Naive thymus-derived CD4-positive, alpha-beta T cell (primary cell): Measurements from ENCODE around the gene DPP7. TPM values are rescaled to one million over a fixed set of nuclear protein-coding genes. Genes with fewer than 3 reads are reported as not detected.
"Not testable (repeated sequence)": the region's sequence is repeated elsewhere in the genome, so short reads cannot be mapped to it uniquely, and the experiment has no call there.

Experiments used
- ATAC-seq: fragments of 150-1000 bp; cut with Tn5 transposase; 2 replicates; pipeline ENCODE4 v1.10.0; 2021; ENCODE audit warnings: mild to moderate bottlenecking, moderate library complexity
- CTCF ChIA-PET: fragments of 350-600 bp; sonication (Branson Sonifier 250); formaldehyde crosslinking; loops from one replicate; lab custom pipeline; 2021; ENCODE audit warnings: antibody characterized with exemption; lab: Charles Lee
- POLR2A ChIA-PET: fragments of 350-600 bp; sonication (Branson Sonifier 250); formaldehyde crosslinking; loops from one replicate; lab custom pipeline; 2021; ENCODE audit warnings: antibody characterized with exemption, inconsistent platforms; lab: Charles Lee
- DNase-seq, 9 donors: peaks; one replicate each; pipeline versions ENCODE4 v3.0.0 to v3.0.0-alpha.2; 2020 to 2022; ENCODE audit warnings: mixed read lengths in 1 of 9
- H3K27ac ChIP-seq: one replicate; pipeline ENCODE4 v1.7.0; 2013; ENCODE audit warnings: mild to moderate bottlenecking, low read depth, low read length, moderate library complexity
- H3K27me3 ChIP-seq, 2 donors: one replicate each; pipeline ENCODE4 v1.7.0; 2013; ENCODE audit warnings: low read length in 2 of 2, mild to moderate bottlenecking in 2 of 2, moderate library complexity in 2 of 2; ENCODE audit not compliant: control insufficient read depth in 2 of 2, insufficient read depth in 2 of 2
- H3K36me3 ChIP-seq, 3 experiments: 1 replicate in 2 of 3; 2 replicates in 1 of 3; pipeline ENCODE4 v1.7.0; 2013; ENCODE audit warnings: low read length in 3 of 3, mild to moderate bottlenecking in 3 of 3, moderate library complexity in 1 of 3; ENCODE audit not compliant: insufficient read depth in 3 of 3, control insufficient read depth in 2 of 3
- H3K4me1 ChIP-seq, 2 donors: one replicate each; pipeline ENCODE4 v1.7.0; 2013; ENCODE audit warnings: low read length in 2 of 2, mild to moderate bottlenecking in 2 of 2, moderate library complexity in 1 of 2; ENCODE audit not compliant: control insufficient read depth in 2 of 2, insufficient read depth in 2 of 2
- H3K4me3 ChIP-seq: 2 replicates; pipeline ENCODE4 v1.7.0; 2013; ENCODE audit warnings: mild to moderate bottlenecking, low read length
- H3K9me3 ChIP-seq, 3 experiments: 1 replicate in 2 of 3; 2 replicates in 1 of 3; pipeline ENCODE4 v1.7.0; 2013; ENCODE audit warnings: low read length in 3 of 3; ENCODE audit not compliant: control insufficient read depth in 2 of 3
- H3K27ac Mint-ChIP-seq, 9 donors: one replicate each; pipeline ENCODE4 v1.8.0; 2020 to 2022; ENCODE audit warnings: mixed read lengths in 9 of 9, mild to moderate bottlenecking in 8 of 9, moderate library complexity in 5 of 9, inconsistent platforms in 2 of 9
- H3K27me3 Mint-ChIP-seq, 5 donors: one replicate each; pipeline ENCODE4 v1.8.0; 2021 to 2022; ENCODE audit warnings: mixed read lengths in 5 of 5, mild to moderate bottlenecking in 1 of 5
- H3K36me3 Mint-ChIP-seq, 5 donors: one replicate each; pipeline ENCODE4 v1.8.0; 2020 to 2022; ENCODE audit warnings: mixed read lengths in 5 of 5, mild to moderate bottlenecking in 3 of 5, inconsistent platforms in 1 of 5
- H3K4me1 Mint-ChIP-seq, 7 donors: one replicate each; pipeline ENCODE4 v1.8.0; 2020 to 2022; ENCODE audit warnings: mixed read lengths in 7 of 7, mild to moderate bottlenecking in 3 of 7, inconsistent platforms in 1 of 7
- H3K4me3 Mint-ChIP-seq, 10 donors: one replicate each; pipeline ENCODE4 v1.8.0; 2020 to 2022; ENCODE audit warnings: mild to moderate bottlenecking in 10 of 10, mixed read lengths in 10 of 10, moderate library complexity in 6 of 10, inconsistent platforms in 2 of 10
- H3K9me3 Mint-ChIP-seq, 11 donors: one replicate each; pipeline ENCODE4 v1.8.0; 2020 to 2022; ENCODE audit warnings: mixed read lengths in 11 of 11, mild to moderate bottlenecking in 4 of 11, inconsistent platforms in 1 of 11, moderate library complexity in 1 of 11
- intact Hi-C, 2 donors: fragments of 100-400 bp; cut with micrococcal nuclease; formaldehyde crosslinking; loops; one replicate each; pipeline ENCODE4 v1.15.1; 2023
- polyA plus RNA-seq, 2 donors: library from polyadenylated mRNA; unstranded; fragments of 300-500 nt; fragmentation: Illumina TruSeq; gene quantifications; one replicate each; pipeline ENCODE4 v1.2.3, GENCODE V29; 2021
- total RNA-seq, 6 experiments: library from RNA in 5 of 6; stranded (reverse) in 5 of 6; gene quantifications; 1 replicate in 5 of 6; 2 replicates in 1 of 6; pipeline ENCODE4 v1.2.3 and lab custom pipeline; 2021 to 2026

The DPP7 gene
- total and polyA plus RNA-seq, 7 experiments from 2014 or later, result 86.9 to 328 (median 270) TPM

- H3K36me3 Mint-ChIP-seq, result peaks cover 0 to 4% (median 0%) of the 10 kb centered on the region in 5 donors
- H3K27ac Mint-ChIP-seq, result peak overlapping the region in 1 of 9 donors; percentile 18
- no peak for DNase-seq
- POLR2A ChIA-PET, result interaction anchor here (1.5 kb wide), 1 partner anchor 30 kb away, joined by 3 read pairs; no protein-coding TSS in a partner anchor
- no peaks in the 10 kb centered on the region for H3K9me3 ChIP-seq
- H3K4me1 ChIP-seq, result no peaks in the 10 kb centered on the region
- H3K4me1 Mint-ChIP-seq, result peaks cover 0 to 6% (median 4%) of the 10 kb centered on the region in 7 donors
- peaks cover 35 to 62% (median 56%) of the 10 kb centered on the region in 5 donors for H3K27me3 Mint-ChIP-seq
- no peak overlapping the region for H3K4me3 ChIP-seq
- intact Hi-C loops, result no loop called here
- ATAC-seq, result no peak
- H3K36me3 ChIP-seq, result no peaks in the 10 kb centered on the region
- no peak overlapping the region for H3K4me3 Mint-ChIP-seq
- peaks cover 0 to 10% (median 0%) of the 10 kb centered on the region in 11 donors for H3K9me3 Mint-ChIP-seq
- CTCF ChIA-PET, result no interaction called here
- peaks cover 5 to 28% of the 10 kb centered on the region in 2 donors for H3K27me3 ChIP-seq
- H3K27ac ChIP-seq, result no peak overlapping the region
Observed at GRCh38 chr9:137138058-137138721, 23.7 kb upstream of the DPP7 start.

- Histone ChIP-seq H3K9me3 (no peaks in the 10 kb centered on the region), H3K36me3 (no peaks in the 10 kb centered on the region), H3K4me3 (no peak overlapping the region), H3K27me3 (peaks cover 5 to 23% of the 10 kb centered on the region in 2 donors), H3K27ac (no peak overlapping the region), H3K4me1 (no peaks in the 10 kb centered on the region)
- Mint-ChIP-seq H3K36me3 (peaks cover 0 to 4% (median 0%) of the 10 kb centered on the region in 5 donors), H3K4me3 (no peak overlapping the region), H3K27ac (no peak overlapping the region), H3K9me3 (peaks cover 0 to 10% (median 0%) of the 10 kb centered on the region in 11 donors), H3K4me1 (peaks cover 0 to 6% (median 4%) of the 10 kb centered on the region in 7 donors), H3K27me3 (peaks cover 35 to 60% (median 57%) of the 10 kb centered on the region in 5 donors)
- ATAC-seq (no peak), DNase-seq (no peak)
- CTCF ChIA-PET, result no interaction called here
- POLR2A ChIA-PET, result interaction anchor here (0.5 kb wide), 1 partner anchor 465 kb away, joined by 3 read pairs; no protein-coding TSS in a partner anchor
- intact Hi-C loops, result no loop called here
Observed at GRCh38 chr9:137136881-137137607, 22.5 kb upstream of the DPP7 start.

- ChIA-PET POLR2A (interaction anchor here (0.5 kb wide), 1 partner anchor 466 kb away, joined by 3 read pairs; no protein-coding TSS in a partner anchor), CTCF (no interaction called here)
- Histone ChIP-seq H3K36me3 (no peaks in the 10 kb centered on the region), H3K27me3 (peaks cover 5 to 22% of the 10 kb centered on the region in 2 donors), H3K27ac (no peak overlapping the region), H3K4me3 (no peak overlapping the region), H3K9me3 (no peaks in the 10 kb centered on the region), H3K4me1 (no peaks in the 10 kb centered on the region)
- H3K4me1 Mint-ChIP-seq, result peaks cover 0 to 6% (median 4%) of the 10 kb centered on the region in 7 donors
- intact Hi-C loops, result no loop called here
- DNase-seq (no peak), ATAC-seq (no peak)
- H3K36me3 Mint-ChIP-seq, result peaks cover 0 to 4% (median 0%) of the 10 kb centered on the region in 5 donors
- peaks cover 32 to 58% (median 52%) of the 10 kb centered on the region in 5 donors for H3K27me3 Mint-ChIP-seq
- no peak overlapping the region for H3K4me3 Mint-ChIP-seq
- H3K27ac Mint-ChIP-seq, result no peak overlapping the region
- peaks cover 0 to 10% (median 0%) of the 10 kb centered on the region in 11 donors for H3K9me3 Mint-ChIP-seq
Observed at GRCh38 chr9:137136261-137136880, 21.8 kb upstream of the DPP7 start.

- H3K4me1 ChIP-seq, intact Hi-C loops, H3K27ac ChIP-seq, H3K27ac Mint-ChIP-seq, H3K4me3 Mint-ChIP-seq, POLR2A ChIA-PET, DNase-seq, H3K4me1 Mint-ChIP-seq, ATAC-seq, H3K9me3 Mint-ChIP-seq, H3K9me3 ChIP-seq, H3K36me3 ChIP-seq, H3K36me3 Mint-ChIP-seq, H3K4me3 ChIP-seq: not testable (repeated sequence)
- peaks cover 26 to 48% (median 42%) of the 10 kb centered on the region in 5 donors for H3K27me3 Mint-ChIP-seq
- CTCF ChIA-PET, result interaction anchor here (0.7 kb wide), 1 partner anchor 458 kb away, joined by 4 read pairs; no protein-coding TSS in a partner anchor
- peaks cover 3 to 16% of the 10 kb centered on the region in 2 donors for H3K27me3 ChIP-seq
Observed at GRCh38 chr9:137135154-137135553, 20.6 kb upstream of the DPP7 start.

- Histone ChIP-seq H3K27ac (no peak overlapping the region), H3K9me3 (no peaks in the 10 kb centered on the region), H3K27me3 (peaks cover 3 to 14% of the 10 kb centered on the region in 2 donors), H3K4me3 (no peak overlapping the region), H3K36me3 (no peaks in the 10 kb centered on the region), H3K4me1 (peaks cover 0 to 5% of the 10 kb centered on the region in 2 donors)
- DNase-seq, result no peak
- Mint-ChIP-seq H3K36me3 (peaks cover 0 to 4% (median 0%) of the 10 kb centered on the region in 5 donors), H3K9me3 (peaks cover 0 to 11% (median 0%) of the 10 kb centered on the region in 11 donors), H3K4me3 (no peak overlapping the region), H3K27ac (no peak overlapping the region), H3K27me3 (peaks cover 25 to 42% (median 34%) of the 10 kb centered on the region in 5 donors), H3K4me1 (peaks cover 0 to 4% (median 2%) of the 10 kb centered on the region in 7 donors)
- POLR2A ChIA-PET, result no interaction called here
- intact Hi-C loops, result no loop called here
- CTCF ChIA-PET, result interaction anchor here (0.6 to 0.7 kb wide), 2 partner anchors 76 to 457 kb away, joined by 3 to 4 read pairs; no protein-coding TSS in a partner anchor
- ATAC-seq, result no peak
Observed at GRCh38 chr9:137134191-137134590, 19.7 kb upstream of the DPP7 start.

GRCh38 chr9:137130176-137130755 is 15.7 kb upstream of the DPP7 start:
- peaks cover 0 to 11% (median 0%) of the 10 kb centered on the region in 11 donors for H3K9me3 Mint-ChIP-seq

More at GRCh38 chr9:137130176-137130755, 15.7 kb upstream of the DPP7 start:
- peak overlapping the region; percentile 65 to 88 (median 80) for H3K4me3 Mint-ChIP-seq
- ChIA-PET POLR2A (interaction anchor here (0.8 to 2.5 kb wide), 22 partner anchors 9 to 403 kb away, joined by 3 to 18 read pairs (median 4); partner anchors contain the start of genes CYSRT1, DPP7, GRIN1 and MAN1B1), CTCF (interaction anchor here (0.7 to 1.0 kb wide), 4 partner anchors 59 to 106 kb away, joined by 3 to 5 read pairs (median 4); partner anchors contain the start of genes RNF224 and SSNA1)
- intact Hi-C loops, result no loop called here
- H3K4me1 ChIP-seq, result peaks cover 21 to 28% of the 10 kb centered on the region in 2 donors
- H3K27me3 Mint-ChIP-seq, result peaks cover 9 to 15% (median 12%) of the 10 kb centered on the region in 5 donors
- DNase-seq (no peak), ATAC-seq (no peak)
- H3K27ac Mint-ChIP-seq, result peak overlapping the region in 8 of 9 donors; percentile 33 to 85 (median 58)
- H3K27me3 ChIP-seq, result no peaks in the 10 kb centered on the region
- H3K36me3 Mint-ChIP-seq, result peaks cover 0 to 2% (median 0%) of the 10 kb centered on the region in 5 donors
- no peaks in the 10 kb centered on the region for H3K9me3 ChIP-seq
- peaks cover 23 to 34% (median 27%) of the 10 kb centered on the region in 7 donors for H3K4me1 Mint-ChIP-seq
- H3K36me3 ChIP-seq, result no peaks in the 10 kb centered on the region
- H3K27ac ChIP-seq, result peak overlapping the region; percentile 85
- H3K4me3 ChIP-seq, result peak overlapping the region; percentile 85
